LNCAP (cell line): ENCODE measurements around the gene PRG2.

ENCODE experiments used
- TF ChIP-seq, protein P1 (sequence below): fragments of 450-650 bp; IDR thresholded peaks from 2 replicates; pipeline ENCODE4 v1.5.1; 2017; ENCODE audit warnings: mild to moderate bottlenecking

Gene PRG2

DNA sequence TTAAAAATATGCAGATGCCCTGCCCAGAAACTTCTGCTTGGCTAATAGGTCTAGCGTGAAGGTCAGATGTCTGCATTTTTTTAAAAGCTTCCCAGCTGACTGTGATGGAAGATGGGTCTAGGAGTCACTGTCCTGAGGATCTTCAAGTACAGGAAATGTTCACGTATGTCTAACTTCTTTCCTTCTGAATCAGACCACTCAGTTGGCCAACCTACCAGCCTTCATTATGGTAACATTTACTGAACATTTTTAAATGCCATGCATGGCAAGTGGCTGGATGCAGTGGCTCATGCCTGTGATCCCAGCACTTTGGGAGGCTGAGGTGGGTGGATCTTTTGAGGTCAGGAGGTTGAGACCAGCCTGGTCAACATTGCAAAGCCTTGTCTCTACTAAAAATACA, 1.1 kb upstream of the PRG2 start:
- TF ChIP-seq, protein P1, sequence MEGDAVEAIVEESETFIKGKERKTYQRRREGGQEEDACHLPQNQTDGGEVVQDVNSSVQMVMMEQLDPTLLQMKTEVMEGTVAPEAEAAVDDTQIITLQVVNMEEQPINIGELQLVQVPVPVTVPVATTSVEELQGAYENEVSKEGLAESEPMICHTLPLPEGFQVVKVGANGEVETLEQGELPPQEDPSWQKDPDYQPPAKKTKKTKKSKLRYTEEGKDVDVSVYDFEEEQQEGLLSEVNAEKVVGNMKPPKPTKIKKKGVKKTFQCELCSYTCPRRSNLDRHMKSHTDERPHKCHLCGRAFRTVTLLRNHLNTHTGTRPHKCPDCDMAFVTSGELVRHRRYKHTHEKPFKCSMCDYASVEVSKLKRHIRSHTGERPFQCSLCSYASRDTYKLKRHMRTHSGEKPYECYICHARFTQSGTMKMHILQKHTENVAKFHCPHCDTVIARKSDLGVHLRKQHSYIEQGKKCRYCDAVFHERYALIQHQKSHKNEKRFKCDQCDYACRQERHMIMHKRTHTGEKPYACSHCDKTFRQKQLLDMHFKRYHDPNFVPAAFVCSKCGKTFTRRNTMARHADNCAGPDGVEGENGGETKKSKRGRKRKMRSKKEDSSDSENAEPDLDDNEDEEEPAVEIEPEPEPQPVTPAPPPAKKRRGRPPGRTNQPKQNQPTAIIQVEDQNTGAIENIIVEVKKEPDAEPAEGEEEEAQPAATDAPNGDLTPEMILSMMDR = no peak

DNA sequence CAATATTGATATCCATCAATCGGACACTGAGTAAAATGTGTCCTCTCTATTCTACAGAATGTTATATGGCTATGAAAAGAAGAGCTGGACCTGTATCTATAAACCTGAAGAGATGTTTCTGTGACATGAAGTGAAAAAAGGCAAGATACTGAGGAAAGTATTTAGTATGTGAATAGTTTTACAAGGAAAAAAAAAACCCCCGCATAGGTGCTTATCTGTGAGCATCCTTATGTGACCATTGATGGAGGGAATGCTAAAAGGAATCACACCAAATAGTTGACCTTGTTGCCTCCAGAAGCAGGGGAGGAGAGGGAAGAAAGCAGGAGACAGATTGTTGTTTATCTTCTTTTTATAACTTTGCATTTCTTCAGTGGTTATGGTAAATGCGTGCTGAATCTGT, 661 bp upstream of the PRG2 start:
- TF ChIP-seq, protein P1 = no peak

DNA sequence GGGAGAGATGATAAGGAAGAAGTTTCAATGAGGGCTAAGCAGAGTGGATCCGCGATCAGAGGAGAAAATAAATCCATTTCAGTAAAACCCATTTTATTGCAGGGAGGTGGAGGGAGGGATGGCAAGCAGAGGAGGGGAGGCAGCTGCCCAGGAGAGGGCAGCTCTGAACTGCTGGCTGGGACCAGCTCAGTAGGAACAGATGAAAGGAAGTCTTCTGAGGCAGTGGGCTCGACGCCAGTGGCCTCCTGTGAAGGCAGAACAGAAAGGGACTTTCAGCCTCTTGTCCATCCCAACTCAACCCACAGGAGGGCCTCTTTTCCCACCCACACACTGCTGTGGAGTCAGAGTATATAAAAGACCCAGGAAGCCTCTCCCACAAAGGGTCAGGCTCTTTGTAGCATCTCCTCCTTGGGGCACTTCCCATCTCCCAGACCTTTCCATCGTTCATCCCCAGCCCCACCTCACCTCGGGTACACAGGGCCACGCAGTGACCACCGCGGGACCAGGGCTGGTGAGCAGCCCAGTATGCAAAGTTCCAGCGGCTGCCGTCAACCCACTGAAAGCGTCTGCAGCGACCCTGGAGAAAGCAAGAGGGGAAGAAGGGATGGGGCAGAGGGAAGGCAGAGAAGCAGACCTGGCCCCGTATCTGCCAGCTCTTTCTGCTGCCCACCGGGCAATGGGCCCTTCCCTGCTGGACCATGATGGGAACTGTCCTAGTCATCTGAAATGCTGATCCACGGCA, 3.0 kb downstream of the PRG2 start:
- TF ChIP-seq, protein P1 = no peak

DNA sequence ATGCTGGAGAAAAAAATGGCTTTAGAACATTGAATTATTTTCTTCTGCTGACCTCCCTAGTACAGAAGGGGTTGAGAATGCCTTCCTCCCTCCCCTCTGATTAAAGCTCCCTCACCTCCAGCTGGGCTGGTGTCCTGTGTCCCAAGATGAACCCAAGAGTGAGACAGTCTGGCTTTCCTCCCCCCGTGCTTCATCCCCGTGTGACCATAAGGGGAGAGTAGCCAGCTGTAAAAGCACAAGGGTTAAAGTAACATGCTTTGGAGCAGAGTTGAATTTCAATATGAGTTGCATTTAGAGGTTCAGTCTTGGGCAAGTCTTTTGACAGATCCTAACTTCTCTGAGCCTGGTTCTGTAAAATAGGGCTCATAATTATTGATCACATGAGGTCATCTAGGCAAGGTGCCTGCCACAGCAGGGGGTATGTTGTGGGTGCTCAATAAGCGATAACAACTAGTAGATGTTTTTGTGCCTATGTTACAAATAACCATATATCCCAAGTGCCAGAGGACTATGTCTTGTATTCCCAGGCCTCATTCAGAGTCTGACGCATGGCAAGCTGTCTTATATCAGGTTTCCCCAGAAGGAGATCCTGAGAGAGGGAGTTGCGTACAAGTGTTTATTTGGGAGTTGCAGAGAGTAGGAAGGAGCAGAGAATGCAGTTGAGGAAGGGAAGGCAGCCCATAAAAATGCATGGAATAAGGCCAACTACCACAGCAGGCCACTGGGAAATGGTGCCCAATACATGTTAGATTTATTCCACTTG, 4.1 kb downstream of the PRG2 start:
- TF ChIP-seq, protein P1 = no peak

DNA sequence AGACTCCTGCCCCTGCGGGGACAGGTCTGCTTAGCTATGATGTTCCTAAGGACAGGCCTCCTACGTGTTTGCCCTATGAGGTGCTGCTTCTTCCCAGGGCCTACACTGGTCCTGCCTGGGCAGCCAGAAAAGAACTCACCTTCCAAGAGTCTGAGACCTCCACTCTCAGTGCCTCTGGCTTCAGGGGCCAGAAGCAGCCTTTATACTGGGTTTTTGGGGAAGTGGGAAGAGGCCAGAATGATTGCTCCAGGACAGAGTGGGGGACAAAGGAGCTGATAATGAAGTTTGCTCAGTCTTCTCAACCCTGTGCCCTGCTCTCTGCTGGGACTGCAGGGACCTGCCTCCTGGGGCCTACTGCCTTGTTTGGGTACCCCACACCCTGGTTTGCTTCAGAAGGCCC, 9.5 kb downstream of the PRG2 start, which contains the start of gene PRG3:
TSS of gene PRG3 (minus strand) at position 176 of the 400 bp plus-strand sequence. CDS start 442 bp downstream, outside the sequence.
- TF ChIP-seq, protein P1 = no peak

DNA sequence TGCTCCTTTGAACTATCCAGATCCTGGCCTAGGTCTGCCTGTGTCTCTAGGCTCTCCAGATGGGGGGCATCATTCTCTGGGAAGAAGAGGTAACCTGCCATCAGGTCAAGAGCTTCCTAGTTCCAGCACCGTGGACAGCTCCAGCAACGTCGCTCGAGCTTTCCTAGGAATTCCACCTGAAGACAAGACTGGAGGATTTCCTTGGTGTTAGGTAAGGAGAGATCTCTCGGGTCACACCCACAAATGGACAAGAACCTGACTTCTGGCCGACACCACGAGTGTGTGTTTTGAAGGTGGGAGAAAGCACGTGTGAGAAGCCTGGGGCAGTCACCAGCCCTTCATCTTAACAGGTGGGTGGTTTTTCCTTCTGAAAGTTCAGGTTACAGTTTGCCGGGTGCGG, 10.7 kb downstream of the PRG2 start:
- TF ChIP-seq, protein P1 = no peak

DNA sequence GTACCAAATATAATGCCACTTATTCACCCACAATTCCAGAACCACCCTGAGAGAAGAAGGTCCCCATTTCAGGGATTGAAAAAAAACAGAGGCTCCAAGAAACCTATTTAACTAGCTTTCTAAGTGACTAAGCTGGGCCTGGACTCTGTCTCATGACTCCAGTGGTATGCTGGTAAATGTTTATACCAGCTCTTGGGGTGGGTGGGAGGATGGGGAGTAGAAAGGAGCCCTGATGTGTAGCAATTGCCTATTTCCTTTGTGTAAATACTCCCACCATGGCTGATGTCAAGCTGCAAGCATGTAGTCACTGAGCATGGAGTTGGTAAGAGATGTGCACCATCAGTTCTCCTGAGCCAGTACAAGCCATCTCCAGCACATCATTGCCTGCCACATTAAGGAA, 12.3 kb downstream of the PRG2 start:
- TF ChIP-seq, protein P1 = no peak
